Activated T-cell treated with anti-CD3 and anti-CD28 coated beads for 24 hours (primary cell): ENCODE results near the gene C5orf46.
"Not testable (repeated sequence)": the region's sequence is repeated elsewhere in the genome, so short reads cannot be mapped to it uniquely, and the experiment has no call there.

ENCODE experiments used
- DNase-seq: peaks from one replicate; pipeline ENCODE4 v3.0.0-alpha.2; 2020; ENCODE audit warnings: low read depth

Gene C5orf46

GRCh38 chr5:147906326-147907095, at the start of gene C5orf46:
Gene C5orf46 (minus strand): TSS chr5:147906538. CDS start chr5:147906501, 37 bp downstream.
- no peak for DNase-seq

GRCh38 chr5:147954971-147955370, 48.6 kb upstream of the C5orf46 start:
- no peak for DNase-seq

- DNase-seq: no peak
Measured at GRCh38 chr5:147949711-147950573, 43.6 kb upstream of the C5orf46 start.

- DNase-seq: not testable (repeated sequence)
Measured at GRCh38 chr5:147946658-147947274, 40.4 kb upstream of the C5orf46 start.

- no peak for DNase-seq
Measured at GRCh38 chr5:147939431-147940114, 33.2 kb upstream of the C5orf46 start.

- DNase-seq: no peak
Measured at GRCh38 chr5:147935032-147935431, 28.7 kb upstream of the C5orf46 start.

GRCh38 chr5:147930769-147931168, 24.4 kb upstream of the C5orf46 start:
- no peak for DNase-seq

GRCh38 chr5:147927901-147928300, 21.6 kb upstream of the C5orf46 start:
- DNase-seq: no peak

- DNase-seq: no peak
Measured at GRCh38 chr5:147925020-147925419, 18.7 kb upstream of the C5orf46 start.

GRCh38 chr5:147921136-147921535, 14.8 kb upstream of the C5orf46 start:
- no peak for DNase-seq

GRCh38 chr5:147920420-147921030, 14.2 kb upstream of the C5orf46 start:
- no peak for DNase-seq

- no peak for DNase-seq
Measured at GRCh38 chr5:147918899-147919298, 12.6 kb upstream of the C5orf46 start.

- DNase-seq: no peak
Measured at GRCh38 chr5:147918101-147918685, 11.9 kb upstream of the C5orf46 start.

GRCh38 chr5:147913786-147914185, 7.4 kb upstream of the C5orf46 start:
- no peak for DNase-seq

GRCh38 chr5:147912011-147912410, 5.7 kb upstream of the C5orf46 start:
- no peak for DNase-seq

- DNase-seq: no peak
Measured at GRCh38 chr5:147911427-147911826, 5.1 kb upstream of the C5orf46 start.

- DNase-seq: no peak
Measured at GRCh38 chr5:147904110-147904509, 2.2 kb downstream of the C5orf46 start.

GRCh38 chr5:147902609-147903115, 3.7 kb downstream of the C5orf46 start:
- DNase-seq: no peak

GRCh38 chr5:147901599-147902039, 4.7 kb downstream of the C5orf46 start:
- DNase-seq: no peak

GRCh38 chr5:147898875-147899401, 7.4 kb downstream of the C5orf46 start:
- no peak for DNase-seq

- no peak for DNase-seq
Measured at GRCh38 chr5:147895864-147896263, 10.5 kb downstream of the C5orf46 start.
